Karpas-422 (cell line): ENCODE measurements around the gene NOXA1. TPM values are rescaled to one million over a fixed set of nuclear protein-coding genes. Genes with fewer than 3 reads are reported as not detected.
"Not testable (repeated sequence)": the region's sequence is repeated elsewhere in the genome, so short reads cannot be mapped to it uniquely, and the experiment has no call there.

Experiments used
- DNase-seq: peaks from one replicate; pipeline ENCODE4 v3.0.0-alpha.2; 2015
- H2AFZ ChIP-seq: fragments of 200-600 bp; sonication (generic); 2 replicates; pipeline ENCODE4 v1.6.1; 2014; ENCODE audit warnings: antibody characterized with exemption, low read length, mixed read lengths
- H3K27ac ChIP-seq: fragments of 200-600 bp; sonication (generic); 2 replicates; pipeline ENCODE4 v1.5.1; 2014; ENCODE audit warnings: mild to moderate bottlenecking, low read length, moderate library complexity
- H3K27me3 ChIP-seq: fragments of 200-600 bp; sonication (generic); 2 replicates; pipeline ENCODE4 v1.6.1; 2014; ENCODE audit warnings: low read length, mixed read lengths
- H3K36me3 ChIP-seq: fragments of 200-600 bp; sonication (generic); 2 replicates; pipeline ENCODE4 v1.6.1; 2014; ENCODE audit warnings: low read length, mixed read lengths; ENCODE audit not compliant: insufficient read depth
- H3K4me1 ChIP-seq: fragments of 200-600 bp; sonication (generic); 2 replicates; pipeline ENCODE4 v1.6.1; 2014; ENCODE audit warnings: mild to moderate bottlenecking, low read length, mixed read lengths
- H3K4me2 ChIP-seq: fragments of 200-600 bp; sonication (generic); 2 replicates; pipeline ENCODE4 v1.6.1; 2014; ENCODE audit warnings: low read length, low read depth, mild to moderate bottlenecking; ENCODE audit not compliant: poor library complexity, severe bottlenecking
- H3K4me3 ChIP-seq: fragments of 200-600 bp; sonication (generic); 2 replicates; pipeline ENCODE4 v1.5.1; 2014; ENCODE audit warnings: mild to moderate bottlenecking, antibody characterized with exemption, low read length, mixed read lengths
- H3K79me2 ChIP-seq: fragments of 200-600 bp; sonication (generic); 2 replicates; pipeline ENCODE4 v1.6.1; 2014; ENCODE audit warnings: mild to moderate bottlenecking, low read length, mixed read lengths
- H3K9ac ChIP-seq: fragments of 200-600 bp; sonication (generic); 2 replicates; pipeline ENCODE4 v1.6.0; 2014; ENCODE audit warnings: low read length
- H3K9me2 ChIP-seq: fragments of 200-600 bp; sonication (generic), shearing (Covaris generic); replicated peaks from 2 replicates; pipeline ENCODE4 v1.6.0; 2014; ENCODE audit warnings: mild to moderate bottlenecking, low read length, moderate library complexity; ENCODE audit not compliant: insufficient read depth
- H3K9me3 ChIP-seq: fragments of 300-700, 200-600 bp; sonication (generic); 2 replicates; pipeline ENCODE4 v1.6.1; 2014; ENCODE audit warnings: low read length, mixed read lengths
- H4K20me1 ChIP-seq: fragments of 200-600 bp; sonication (generic); 2 replicates; pipeline ENCODE4 v1.6.1; 2014; ENCODE audit warnings: mild to moderate bottlenecking, antibody characterized with exemption, low read length, low read depth; ENCODE audit not compliant: insufficient read depth
- total RNA-seq: library from RNA; depleted of rRNA; stranded (reverse); fragments of >200 nt; shearing (Covaris generic); gene quantifications from 2 replicates; pipeline ENCODE4 v1.2.3, GENCODE V29; 2014; ENCODE audit warnings: low replicate concordance

NOXA1 gene
- total RNA-seq, 1 experiment from 2014 or later: not detected

- no peak overlapping the region for H3K4me3 ChIP-seq
- H3K4me2 ChIP-seq: no peak overlapping the region
- H3K9me3 ChIP-seq: no peaks in the 10 kb centered on the region
- peaks cover 9% of the 10 kb centered on the region for H3K4me1 ChIP-seq
- no peaks in the 10 kb centered on the region for H3K9me2 ChIP-seq
- DNase-seq: no peak
- no peak overlapping the region for H3K27ac ChIP-seq
- no peak overlapping the region for H2AFZ ChIP-seq
- H3K9ac ChIP-seq: no peak overlapping the region
- no peaks in the 10 kb centered on the region for H3K36me3 ChIP-seq
- no peaks in the 10 kb centered on the region for H4K20me1 ChIP-seq
- H3K79me2 ChIP-seq: no peaks in the 10 kb centered on the region
- no peaks in the 10 kb centered on the region for H3K27me3 ChIP-seq
Measured at GRCh38 chr9:137464291-137464999, 41.3 kb downstream of the NOXA1 start.

- Histone ChIP-seq H3K4me1 (peaks cover 2% of the 10 kb centered on the region), H3K4me2 (no peak overlapping the region), H4K20me1 (no peaks in the 10 kb centered on the region), H3K4me3 (no peak overlapping the region), H3K9me2 (no peaks in the 10 kb centered on the region), H3K27ac (no peak overlapping the region), H3K36me3 (no peaks in the 10 kb centered on the region), H3K27me3 (no peaks in the 10 kb centered on the region), H3K79me2 (no peaks in the 10 kb centered on the region), H3K9ac (no peak overlapping the region), H2AFZ (no peak overlapping the region), H3K9me3 (no peaks in the 10 kb centered on the region)
- no peak for DNase-seq
Measured at GRCh38 chr9:137465000-137465719, 42.0 kb downstream of the NOXA1 start.

GRCh38 chr9:137465720-137466388 is 42.7 kb downstream of the NOXA1 start:
- Histone ChIP-seq H2AFZ (no peak overlapping the region), H3K36me3 (no peaks in the 10 kb centered on the region), H3K9me3 (no peaks in the 10 kb centered on the region), H4K20me1 (no peaks in the 10 kb centered on the region), H3K4me3 (no peak overlapping the region), H3K4me1 (no peaks in the 10 kb centered on the region), H3K9me2 (no peaks in the 10 kb centered on the region), H3K9ac (no peak overlapping the region), H3K27ac (no peak overlapping the region), H3K79me2 (no peaks in the 10 kb centered on the region), H3K27me3 (no peaks in the 10 kb centered on the region), H3K4me2 (no peak overlapping the region)
- no peak for DNase-seq

- H3K27ac ChIP-seq, H3K9ac ChIP-seq, H3K4me2 ChIP-seq, H3K36me3 ChIP-seq, H4K20me1 ChIP-seq, H3K27me3 ChIP-seq, DNase-seq, H3K9me3 ChIP-seq, H3K9me2 ChIP-seq, H2AFZ ChIP-seq, H3K4me1 ChIP-seq, H3K79me2 ChIP-seq, H3K4me3 ChIP-seq: not testable (repeated sequence)
Measured at GRCh38 chr9:137466389-137467085, 43.3 kb downstream of the NOXA1 start.

- H3K9ac ChIP-seq: no peak overlapping the region
- H3K79me2 ChIP-seq: no peaks in the 10 kb centered on the region
- H3K4me3 ChIP-seq: no peak overlapping the region
- H3K4me1 ChIP-seq: no peaks in the 10 kb centered on the region
- no peaks in the 10 kb centered on the region for H3K36me3 ChIP-seq
- H3K9me2 ChIP-seq: no peaks in the 10 kb centered on the region
- no peak overlapping the region for H2AFZ ChIP-seq
- no peak for DNase-seq
- no peak overlapping the region for H3K27ac ChIP-seq
- H4K20me1 ChIP-seq: no peaks in the 10 kb centered on the region
- H3K9me3 ChIP-seq: no peaks in the 10 kb centered on the region
- no peak overlapping the region for H3K4me2 ChIP-seq
- no peaks in the 10 kb centered on the region for H3K27me3 ChIP-seq
Measured at GRCh38 chr9:137467161-137467581, 44.0 kb downstream of the NOXA1 start.

- H3K4me3 ChIP-seq: no peak overlapping the region
- no peaks in the 10 kb centered on the region for H4K20me1 ChIP-seq
- H3K9me2 ChIP-seq: no peaks in the 10 kb centered on the region
- H3K36me3 ChIP-seq: no peaks in the 10 kb centered on the region
- H3K4me2 ChIP-seq: no peak overlapping the region
- no peak overlapping the region for H3K27ac ChIP-seq
- H2AFZ ChIP-seq: no peak overlapping the region
- H3K9ac ChIP-seq: no peak overlapping the region
- no peaks in the 10 kb centered on the region for H3K27me3 ChIP-seq
- no peaks in the 10 kb centered on the region for H3K9me3 ChIP-seq
- no peaks in the 10 kb centered on the region for H3K4me1 ChIP-seq
- no peaks in the 10 kb centered on the region for H3K79me2 ChIP-seq
- no peak for DNase-seq
Measured at GRCh38 chr9:137467896-137468295, 44.7 kb downstream of the NOXA1 start.

GRCh38 chr9:137470785-137471184 is 47.6 kb downstream of the NOXA1 start:
- Histone ChIP-seq H3K9ac (no peak overlapping the region), H3K4me1 (no peaks in the 10 kb centered on the region), H4K20me1 (no peaks in the 10 kb centered on the region), H3K4me3 (no peak overlapping the region), H3K9me2 (no peaks in the 10 kb centered on the region), H3K79me2 (no peaks in the 10 kb centered on the region), H3K4me2 (no peak overlapping the region), H3K27me3 (no peaks in the 10 kb centered on the region), H3K27ac (no peak overlapping the region), H3K9me3 (peaks cover 2% of the 10 kb centered on the region; the same call in 1 of the 2 replicates), H3K36me3 (no peaks in the 10 kb centered on the region), H2AFZ (no peak overlapping the region)
- DNase-seq: no peak

- no peaks in the 10 kb centered on the region for H3K36me3 ChIP-seq
- no peaks in the 10 kb centered on the region for H3K9me2 ChIP-seq
- H3K9me3 ChIP-seq: peaks cover 4% of the 10 kb centered on the region; the same call in 1 of the 2 replicates
- no peaks in the 10 kb centered on the region for H4K20me1 ChIP-seq
- H3K9ac ChIP-seq: no peak overlapping the region
- H3K27me3 ChIP-seq: no peaks in the 10 kb centered on the region
- H3K79me2 ChIP-seq: no peaks in the 10 kb centered on the region
- H2AFZ ChIP-seq: no peak overlapping the region
- H3K4me3 ChIP-seq: no peak overlapping the region
- DNase-seq: no peak
- no peaks in the 10 kb centered on the region for H3K4me1 ChIP-seq
- no peak overlapping the region for H3K27ac ChIP-seq
- no peak overlapping the region for H3K4me2 ChIP-seq
Measured at GRCh38 chr9:137474271-137474670, 51.1 kb downstream of the NOXA1 start.
